PFSK-1 (cell line): ENCODE data around the gene RHCG.

Experiments used
- POLR2AphosphoS5 ChIP-seq: IDR thresholded peaks from 2 replicates; pipeline ENCODE4 v1.6.1; 2012; ENCODE audit warnings: low read depth, mild to moderate bottlenecking, control low read depth, low read length, moderate library complexity
- REST ChIP-seq, 2 experiments: IDR thresholded peaks; 2 replicates each; pipeline versions ENCODE4 v1.6.1 to v1.8.0; 2011 to 2012; ENCODE audit warnings: low read depth in 2 of 2, low read length in 2 of 2, control low read depth in 1 of 2, inconsistent platforms in 1 of 2, mild to moderate bottlenecking in 1 of 2, moderate library complexity in 1 of 2; ENCODE audit not compliant: insufficient read depth in 1 of 2
- TAF1 ChIP-seq: IDR thresholded peaks from 2 replicates; pipeline ENCODE4 v1.6.1; 2012; ENCODE audit warnings: low read length, control low read depth, borderline replicate concordance; ENCODE audit not compliant: insufficient read depth

- TF ChIP-seq REST (IDR thresholded peaks at IDR 0.05; ENCODE audit: insufficient read depth in 1 of 2, low read depth in 2 of 2, low read length in 2 of 2) (no peak), POLR2AphosphoS5 (no peak), TAF1 (no peak)
Measured at GRCh38 chr15:89513284-89513683, 16.9 kb upstream of the RHCG start.
